Upper lobe of left lung (tissue), 4 donors: Measurements from ENCODE around the gene CLDN19.

Experiments used
- EP300 ChIP-seq, 4 donors: sonication (generic); formaldehyde crosslinking; IDR thresholded peaks; one replicate each; pipeline ENCODE4 v1.5.1; 2017; ENCODE audit warnings: antibody characterized with exemption in 4 of 4, control low read depth in 2 of 4
- POLR2A ChIP-seq, 4 donors: fragments of 450-650 bp; IDR thresholded peaks; one replicate each; pipeline ENCODE4 v1.5.1; 2016 to 2017; ENCODE audit warnings: antibody characterized with exemption in 4 of 4, mild to moderate bottlenecking in 2 of 4
- TF ChIP-seq, protein P1 (sequence below), 6 experiments: fragments of 450-650 bp in 4 of 6; fragments of 200-600 bp in 2 of 6; sonication (generic) in 2 of 6; IDR thresholded peaks; one replicate each; pipeline ENCODE4 v1.5.1; 2016 to 2019; ENCODE audit warnings: antibody characterized with exemption in 6 of 6

DNA sequence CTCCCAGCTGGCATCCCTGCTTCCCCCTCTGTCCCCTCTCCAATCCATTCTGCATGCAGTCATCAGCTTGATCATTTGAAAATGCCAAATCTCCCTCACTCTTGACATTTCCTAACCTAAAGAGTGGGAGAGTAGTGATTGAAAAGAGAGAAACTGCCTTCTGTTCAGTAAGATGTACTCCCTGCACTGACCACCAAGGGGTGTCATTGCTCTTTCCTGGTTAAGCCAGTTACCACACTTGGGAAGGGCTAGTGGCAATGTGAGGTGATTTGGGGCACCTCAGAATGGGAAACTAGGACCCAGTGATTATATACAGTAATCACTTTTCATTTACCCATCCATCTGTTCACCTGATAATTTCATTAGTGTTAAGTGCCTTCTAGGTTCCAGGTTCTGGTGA lies 37.8 kb upstream of the CLDN19 start:
- TF ChIP-seq, protein P1, sequence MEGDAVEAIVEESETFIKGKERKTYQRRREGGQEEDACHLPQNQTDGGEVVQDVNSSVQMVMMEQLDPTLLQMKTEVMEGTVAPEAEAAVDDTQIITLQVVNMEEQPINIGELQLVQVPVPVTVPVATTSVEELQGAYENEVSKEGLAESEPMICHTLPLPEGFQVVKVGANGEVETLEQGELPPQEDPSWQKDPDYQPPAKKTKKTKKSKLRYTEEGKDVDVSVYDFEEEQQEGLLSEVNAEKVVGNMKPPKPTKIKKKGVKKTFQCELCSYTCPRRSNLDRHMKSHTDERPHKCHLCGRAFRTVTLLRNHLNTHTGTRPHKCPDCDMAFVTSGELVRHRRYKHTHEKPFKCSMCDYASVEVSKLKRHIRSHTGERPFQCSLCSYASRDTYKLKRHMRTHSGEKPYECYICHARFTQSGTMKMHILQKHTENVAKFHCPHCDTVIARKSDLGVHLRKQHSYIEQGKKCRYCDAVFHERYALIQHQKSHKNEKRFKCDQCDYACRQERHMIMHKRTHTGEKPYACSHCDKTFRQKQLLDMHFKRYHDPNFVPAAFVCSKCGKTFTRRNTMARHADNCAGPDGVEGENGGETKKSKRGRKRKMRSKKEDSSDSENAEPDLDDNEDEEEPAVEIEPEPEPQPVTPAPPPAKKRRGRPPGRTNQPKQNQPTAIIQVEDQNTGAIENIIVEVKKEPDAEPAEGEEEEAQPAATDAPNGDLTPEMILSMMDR (IDR thresholded peaks at IDR 0.05) = peak; percentile 28 to 63 (median 40)
- TF ChIP-seq EP300 (IDR thresholded peaks at IDR 0.05) (no peak), POLR2A (IDR thresholded peaks at IDR 0.05) (no peak)
